PC-9 (cell line): Measurements from ENCODE around the gene TUFT1. TPM values are rescaled to one million over a fixed set of nuclear protein-coding genes. Genes with fewer than 3 reads are reported as not detected.

Experiments used
- BruUV-seq: library from RNA; stranded (reverse); fragments of 400-500 nt; replicated peaks from 2 replicates; lab custom pipeline; 2021; lab: Mats Ljungman, UMichigan
- CTCF ChIA-PET: fragments of 300-600 bp; sonication (Branson Sonifier 250); formaldehyde crosslinking; loops from one replicate; lab custom pipeline; 2022; ENCODE audit warnings: antibody characterized with exemption; lab: Charles Lee
- POLR2A ChIA-PET: fragments of 300-600 bp; sonication (Branson Sonifier 250); formaldehyde crosslinking; loops from one replicate; lab custom pipeline; 2022; ENCODE audit warnings: antibody characterized with exemption; ENCODE audit not compliant: unreplicated experiment; lab: Charles Lee
- DNase-seq, 2 experiments: peaks; one replicate each; pipeline versions ENCODE4 v3.0.0 to v3.0.0-alpha.2; 2015 to 2022; ENCODE audit warnings: mixed read lengths in 1 of 2
- H2AFZ ChIP-seq: fragments of 200-600 bp; sonication (generic); 2 replicates; pipeline ENCODE4 v1.8.1; 2017; ENCODE audit warnings: antibody characterized with exemption
- H3F3A ChIP-seq: fragments of 200-600 bp; sonication (generic); 2 replicates; pipeline ENCODE4 v1.8.1; 2017; ENCODE audit warnings: antibody characterized with exemption, mild to moderate bottlenecking, low read depth; ENCODE audit not compliant: insufficient read depth
- H3K27ac ChIP-seq: fragments of 200-600 bp; sonication (generic); 2 replicates; pipeline ENCODE4 v1.6.1; 2016; ENCODE audit warnings: mixed run types
- H3K27me3 ChIP-seq: fragments of 200-600 bp; sonication (generic); 2 replicates; pipeline ENCODE4 v1.6.1; 2016; ENCODE audit warnings: low read depth, mixed run types; ENCODE audit not compliant: insufficient read depth
- H3K36me3 ChIP-seq: fragments of 200-600 bp; sonication (generic); 2 replicates; pipeline ENCODE4 v1.6.1; 2016; ENCODE audit warnings: low read depth, mixed run types
- H3K4me1 ChIP-seq: fragments of 200-600 bp; sonication (generic); replicated peaks from 2 replicates; pipeline ENCODE4 v1.6.1; 2016; ENCODE audit warnings: mixed run types; ENCODE audit not compliant: insufficient read depth
- H3K4me2 ChIP-seq: fragments of 200-600 bp; sonication (generic); 2 replicates; pipeline ENCODE4 v1.6.1; 2017; ENCODE audit warnings: mixed run types
- H3K4me3 ChIP-seq: fragments of 200-600 bp; sonication (generic); 2 replicates; pipeline ENCODE4 v1.6.1; 2016; ENCODE audit warnings: mixed run types
- H3K79me2 ChIP-seq: fragments of 200-600 bp; sonication (generic); 2 replicates; pipeline ENCODE4 v1.6.1; 2017; ENCODE audit warnings: low read depth, mixed run types
- H3K9me2 ChIP-seq: fragments of 200-600 bp; sonication (generic); 2 replicates; pipeline ENCODE4 v1.8.1; 2017; ENCODE audit warnings: mild to moderate bottlenecking; ENCODE audit not compliant: insufficient read depth
- H3K9me3 ChIP-seq: fragments of 200-600 bp; sonication (generic); 2 replicates; pipeline ENCODE4 v1.8.1; 2016; ENCODE audit warnings: low read depth; ENCODE audit not compliant: insufficient read depth
- H4K20me1 ChIP-seq: fragments of 200-600 bp; sonication (generic); 2 replicates; pipeline ENCODE4 v1.8.1; 2017; ENCODE audit not compliant: insufficient read depth
- CTCF ChIP-seq: fragments of 200-600 bp; sonication (generic); conservative IDR thresholded peaks from 2 replicates; pipeline ENCODE4 v1.6.1; 2017; ENCODE audit warnings: mixed run types, antibody characterized with exemption, mild to moderate bottlenecking, moderate library complexity
- EZH2 ChIP-seq: fragments of 200-600 bp; sonication (generic); IDR thresholded peaks from 2 replicates; pipeline ENCODE4 v1.8.0; 2017; ENCODE audit warnings: antibody characterized with exemption, low read depth
- intact Hi-C: fragments of 100-400 bp; cut with micrococcal nuclease; formaldehyde crosslinking; loops from one replicate; pipeline ENCODE4 v1.10.0; 2022; ENCODE audit not compliant: unreplicated experiment
- total RNA-seq: library from RNA; stranded (reverse); gene quantifications from 2 replicates; pipeline ENCODE4 v1.2.3, GENCODE V29; 2021

The TUFT1 gene
- total RNA-seq, 1 experiment from 2014 or later: 35.3 TPM

GRCh38 chr1:151570819-151571218, 30.7 kb downstream of the TUFT1 start:
- peak in 1 of 2 experiments; percentile 13 for DNase-seq
- Histone ChIP-seq H3F3A (peaks cover 73% of the 10 kb centered on the region), H3K79me2 (peaks cover 27% of the 10 kb centered on the region), H3K36me3 (peaks cover 51% of the 10 kb centered on the region), H3K4me1 (peaks cover 74% of the 10 kb centered on the region), H3K4me3 (no peak overlapping the region), H4K20me1 (peaks cover 3% of the 10 kb centered on the region; the same call in 1 of the 2 replicates), H3K4me2 (peak overlapping the region; percentile 40), H3K9me2 (no peaks in the 10 kb centered on the region), H3K9me3 (no peaks in the 10 kb centered on the region), H3K27ac (peak overlapping the region; percentile 77), H2AFZ (no peak overlapping the region), H3K27me3 (no peaks in the 10 kb centered on the region)
- intact Hi-C loops: no loop called here
- BruUV-seq: no TSS peak
- TF ChIP-seq CTCF (no peak), EZH2 (no peak)
- ChIA-PET CTCF (no interaction called here), POLR2A (no interaction called here)

GRCh38 chr1:151574575-151575529, 34.7 kb downstream of the TUFT1 start:
- H4K20me1 ChIP-seq: no peaks in the 10 kb centered on the region
- BruUV-seq: TSS peak; percentile 94
- H3F3A ChIP-seq: peaks cover 75% of the 10 kb centered on the region
- H3K4me3 ChIP-seq: 0 out of 2 replicates have a peak overlapping the region, but pooled peaks have one; percentile 3
- intact Hi-C loops: loop anchor here (2.0 kb wide), 1 partner anchor 26 kb away; no protein-coding TSS in a partner anchor
- peak; percentile 85 to 87 for DNase-seq
- H3K79me2 ChIP-seq: peaks cover 32% of the 10 kb centered on the region
- H3K27ac ChIP-seq: peak overlapping the region; percentile 66
- H3K36me3 ChIP-seq: peaks cover 62% of the 10 kb centered on the region
- H3K9me3 ChIP-seq: no peaks in the 10 kb centered on the region
- H2AFZ ChIP-seq: no peak overlapping the region
- no peaks in the 10 kb centered on the region for H3K27me3 ChIP-seq
- no peak for TF ChIP-seq EZH2
- TF ChIP-seq CTCF: no peak
- H3K4me1 ChIP-seq: peaks cover 72% of the 10 kb centered on the region
- no peaks in the 10 kb centered on the region for H3K9me2 ChIP-seq
- H3K4me2 ChIP-seq: peak overlapping the region; percentile 54
- ChIA-PET POLR2A (interaction anchor here (0.5 to 1.0 kb wide), 8 partner anchors 11 to 456 kb away, joined by 4 to 9 read pairs (median 6); partner anchors contain the start of gene TUFT1), CTCF (interaction anchor here (0.6 to 1.3 kb wide), 2 partner anchors 38 to 160 kb away, joined by 3 read pairs; no protein-coding TSS in a partner anchor)

GRCh38 chr1:151577173-151577572, 37.1 kb downstream of the TUFT1 start:
- Histone ChIP-seq H3K9me2 (no peaks in the 10 kb centered on the region), H3K79me2 (peaks cover 20% of the 10 kb centered on the region; the same call in 1 of the 2 replicates), H3K27me3 (no peaks in the 10 kb centered on the region), H3F3A (peaks cover 68% of the 10 kb centered on the region), H3K4me1 (peaks cover 77% of the 10 kb centered on the region), H3K9me3 (no peaks in the 10 kb centered on the region), H3K4me3 (no peak overlapping the region), H2AFZ (no peak overlapping the region), H3K36me3 (peaks cover 58% of the 10 kb centered on the region), H3K4me2 (no peak overlapping the region), H3K27ac (peak overlapping the region; percentile 69; the same call in 1 of the 2 replicates), H4K20me1 (no peaks in the 10 kb centered on the region)
- ChIA-PET POLR2A (no interaction called here), CTCF (no interaction called here)
- no TSS peak for BruUV-seq
- intact Hi-C loops: no loop called here
- TF ChIP-seq CTCF: no peak
- no peak for TF ChIP-seq EZH2
- no peak for DNase-seq
